Colon (tissue), 2 donors: Measurements from ENCODE around the gene CAPZB.

Source experiments
- FAIRE-seq: peaks from 2 replicates; lab custom pipeline; 2012; peaks lifted over from hg19 to GRCh38; lab: Jason Lieb, UNC
- donor health status: control.
- donor health status: control.

CAPZB gene

GRCh38 chr1:19385221-19385620 is 100.1 kb downstream of the CAPZB start:
- FAIRE-seq, result no peak

GRCh38 chr1:19384772-19385187 is 100.6 kb downstream of the CAPZB start:
- no peak for FAIRE-seq

GRCh38 chr1:19384113-19384512 is 101.2 kb downstream of the CAPZB start:
- no peak for FAIRE-seq

GRCh38 chr1:19382222-19382621 is 103.1 kb downstream of the CAPZB start:
- no peak for FAIRE-seq

- no peak for FAIRE-seq
Observed at GRCh38 chr1:19381261-19381660, 104.1 kb downstream of the CAPZB start.

- no peak for FAIRE-seq
Observed at GRCh38 chr1:19377812-19378718, 107.3 kb downstream of the CAPZB start.

GRCh38 chr1:19376428-19377372 is 108.6 kb downstream of the CAPZB start:
- FAIRE-seq, result no peak

- no peak for FAIRE-seq
Observed at GRCh38 chr1:19375631-19376400, 109.5 kb downstream of the CAPZB start.

GRCh38 chr1:19374926-19375325 is 110.4 kb downstream of the CAPZB start:
- FAIRE-seq, result no peak

- FAIRE-seq, result no peak
Observed at GRCh38 chr1:19374083-19374801, 111.1 kb downstream of the CAPZB start.

- no peak for FAIRE-seq
Observed at GRCh38 chr1:19373211-19374082, 111.9 kb downstream of the CAPZB start.

GRCh38 chr1:19372602-19373001 is 112.7 kb downstream of the CAPZB start:
- FAIRE-seq, result no peak

- no peak for FAIRE-seq
Observed at GRCh38 chr1:19372136-19372514, 113.2 kb downstream of the CAPZB start.

GRCh38 chr1:19371226-19372135 is 113.9 kb downstream of the CAPZB start:
- FAIRE-seq, result no peak

- FAIRE-seq, result no peak
Observed at GRCh38 chr1:19370453-19371170, 114.7 kb downstream of the CAPZB start.

GRCh38 chr1:19369396-19370090 is 115.8 kb downstream of the CAPZB start:
- FAIRE-seq, result no peak

GRCh38 chr1:19368964-19369363 is 116.4 kb downstream of the CAPZB start:
- FAIRE-seq, result no peak

GRCh38 chr1:19368050-19368449 is 117.3 kb downstream of the CAPZB start:
- no peak for FAIRE-seq
